Endothelial cell of umbilical vein (primary cell): ENCODE data around the gene FAM20A. TPM values are rescaled to one million over a fixed set of nuclear protein-coding genes. Genes with fewer than 3 reads are reported as not detected.

ENCODE experiments used
- BruUV-seq: library from RNA; stranded (reverse); fragments of 400-500 nt; replicated peaks from 2 replicates; lab custom pipeline; 2021; lab: Mats Ljungman, UMichigan
- CTCF ChIA-PET: fragments of 300-600, 350-600 bp; sonication (Branson Sonifier 250); formaldehyde crosslinking; loops from one replicate; lab custom pipeline; 2021; ENCODE audit warnings: antibody characterized with exemption, inconsistent platforms; lab: Charles Lee
- POLR2A ChIA-PET: fragments of 300-600, 350-600 bp; sonication (Branson Sonifier 250); formaldehyde crosslinking; loops from one replicate; lab custom pipeline; 2021; ENCODE audit warnings: antibody characterized with exemption, inconsistent platforms; lab: Charles Lee
- DNase-seq: peaks from one replicate; pipeline ENCODE4 v3.0.0-alpha.2; 2011; ENCODE audit warnings: low read depth, low spot score
- FAIRE-seq: peaks from 2 replicates; lab custom pipeline; 2011; peaks lifted over from hg19 to GRCh38; lab: Jason Lieb, UNC
- H2AFZ ChIP-seq: 2 replicates; pipeline ENCODE4 v1.6.0; 2012; ENCODE audit warnings: low read depth, low read length, control low read depth, inconsistent platforms
- H3K27ac ChIP-seq: 2 replicates; pipeline ENCODE4 v1.5.1; 2011; ENCODE audit warnings: low read depth, mild to moderate bottlenecking, control low read depth, low read length, moderate library complexity; ENCODE audit not compliant: insufficient read depth
- H3K27me3 ChIP-seq, 2 experiments: 2 replicates each; pipeline versions ENCODE4 v1.6.0 to v1.6.1; 2011; ENCODE audit warnings: low read length in 2 of 2, mixed read lengths in 1 of 2; ENCODE audit not compliant: control insufficient read depth in 2 of 2, insufficient read depth in 2 of 2
- H3K36me3 ChIP-seq, 2 experiments: 2 replicates in 1 of 2; 3 replicates in 1 of 2; pipeline ENCODE4 v1.5.1; 2011; ENCODE audit warnings: low read length in 2 of 2, mild to moderate bottlenecking in 1 of 2, moderate library complexity in 1 of 2; ENCODE audit not compliant: control insufficient read depth in 2 of 2, insufficient read depth in 2 of 2; ENCODE audit errors: extremely low read depth in 1 of 2
- H3K4me1 ChIP-seq: 3 replicates; pipeline ENCODE4 v1.5.1; 2011; ENCODE audit warnings: mild to moderate bottlenecking, low read length; ENCODE audit not compliant: control insufficient read depth, insufficient read depth; ENCODE audit errors: extremely low read depth
- H3K4me2 ChIP-seq: 2 replicates; pipeline ENCODE4 v1.6.1; 2011; ENCODE audit warnings: low read length, control low read depth, mixed read lengths; ENCODE audit not compliant: insufficient read depth
- H3K4me3 ChIP-seq, 3 experiments: fragments of 200-600 bp in 1 of 3; sonication (generic), shearing (Covaris generic) in 1 of 3; replicated peaks in 1 of 3; 2 replicates each; pipeline ENCODE4 v1.5.1; 2011 to 2016; ENCODE audit warnings: control low read depth in 3 of 3, low read length in 3 of 3, mild to moderate bottlenecking in 2 of 3, inconsistent platforms in 1 of 3, low read depth in 1 of 3, moderate library complexity in 1 of 3; ENCODE audit not compliant: insufficient read depth in 1 of 3
- H3K79me2 ChIP-seq: 2 replicates; pipeline ENCODE4 v1.6.0; 2012; ENCODE audit warnings: low read length, inconsistent platforms; ENCODE audit not compliant: control insufficient read depth, insufficient read depth
- H3K9ac ChIP-seq: replicated peaks from 2 replicates; pipeline ENCODE3; 2011; ENCODE audit warnings: low read length, control low read depth; ENCODE audit not compliant: insufficient read depth; ENCODE audit errors: extremely low read depth
- H3K9me1 ChIP-seq: replicated peaks from 3 replicates; pipeline ENCODE4 v1.6.0; 2011; ENCODE audit warnings: mild to moderate bottlenecking, low read length; ENCODE audit not compliant: control insufficient read depth, insufficient read depth; ENCODE audit errors: extremely low read depth
- H3K9me3 ChIP-seq: replicated peaks from 2 replicates; pipeline ENCODE4 v1.5.1; 2012; ENCODE audit warnings: low read length, inconsistent platforms; ENCODE audit not compliant: control insufficient read depth, insufficient read depth
- H4K20me1 ChIP-seq: replicated peaks from 2 replicates; pipeline ENCODE3; 2011; ENCODE audit warnings: mild to moderate bottlenecking, low read length; ENCODE audit not compliant: control insufficient read depth, insufficient read depth; ENCODE audit errors: extremely low read depth
- EZH2 ChIP-seq: IDR thresholded peaks from 2 replicates; pipeline ENCODE4 v1.6.1; 2012; ENCODE audit warnings: borderline replicate concordance, low read depth, mild to moderate bottlenecking, moderate library complexity, low read length, inconsistent platforms; ENCODE audit not compliant: severe bottlenecking
- FOS ChIP-seq: IDR thresholded peaks from 2 replicates; pipeline ENCODE4 v1.6.1; 2011; ENCODE audit warnings: mild to moderate bottlenecking, low read length, moderate library complexity, borderline replicate concordance; ENCODE audit not compliant: insufficient read depth
- GATA2 ChIP-seq: IDR thresholded peaks from 2 replicates; pipeline ENCODE4 v1.7.0; 2011; ENCODE audit warnings: low read depth, mild to moderate bottlenecking, moderate library complexity, mixed read lengths, low read length; ENCODE audit not compliant: insufficient read length, insufficient read depth
- JUN ChIP-seq: IDR thresholded peaks from 2 replicates; pipeline ENCODE4 v1.6.1; 2011; ENCODE audit warnings: borderline replicate concordance, low read depth; ENCODE audit not compliant: insufficient read length, insufficient read depth
- MYC ChIP-seq: IDR thresholded peaks from one replicate; pipeline ENCODE4 v1.6.1; 2011; ENCODE audit warnings: mild to moderate bottlenecking, low read depth, low read length
- POLR2A ChIP-seq: IDR thresholded peaks from 2 replicates; pipeline ENCODE4 v1.6.1; 2012; ENCODE audit warnings: low read depth, mild to moderate bottlenecking, control low read depth, low read length
- POLR2AphosphoS5 ChIP-seq: IDR thresholded peaks from 2 replicates; pipeline ENCODE4 v1.6.1; 2012; ENCODE audit warnings: low read depth, mild to moderate bottlenecking, control low read depth, low read length, moderate library complexity; ENCODE audit not compliant: insufficient read depth
- dilution Hi-C: fragments of 300-500 bp; cut with MboI; formaldehyde crosslinking; loops from one replicate; pipeline ENCODE4 v1.15.0; 2019; ENCODE audit warnings: low sequenced_read_pairs; ENCODE audit not compliant: extremely low pct_ligation_motif_present
- intact Hi-C: fragments of 100-400 bp; cut with micrococcal nuclease; formaldehyde crosslinking; loops from one replicate; pipeline ENCODE4 v1.10.0; 2022
- polyA plus RNA-seq, 4 experiments: library from polyadenylated mRNA; depleted of rRNA in 3 of 4; stranded (reverse) in 3 of 4; unstranded in 1 of 4; fragments of >200 nt; gene quantifications; 2 replicates each; pipeline versions ENCODE4 v1.2.1 to v1.2.3, GENCODE V29; 2011 to 2012; ENCODE audit warnings: missing spikeins in 1 of 4
- total RNA-seq: library from RNA; stranded (reverse); gene quantifications from 2 replicates; pipeline ENCODE4 v1.2.3, GENCODE V29; 2021
- TF ChIP-seq, protein P1 (sequence below): IDR thresholded peaks from 2 replicates; pipeline ENCODE4 v1.6.1; 2011; ENCODE audit not compliant: insufficient read depth, insufficient read length
- TF ChIP-seq, protein P2 (sequence below), 2 donors: IDR thresholded peaks; 1 replicate in 1 of 2; 2 replicates in 1 of 2; pipeline ENCODE4 v1.5.1; 2011; ENCODE audit warnings: low read length in 2 of 2, mild to moderate bottlenecking in 2 of 2, moderate library complexity in 2 of 2, control low read depth in 1 of 2, inconsistent platforms in 1 of 2, low read depth in 1 of 2; ENCODE audit not compliant: insufficient read depth in 1 of 2; ENCODE audit errors: extremely low read depth in 1 of 2

FAM20A gene
- total and polyA plus RNA-seq, 2 donors (not counting 3 experiments of a cell fraction or from before 2014, with no cell fraction given) = not detected

DNA sequence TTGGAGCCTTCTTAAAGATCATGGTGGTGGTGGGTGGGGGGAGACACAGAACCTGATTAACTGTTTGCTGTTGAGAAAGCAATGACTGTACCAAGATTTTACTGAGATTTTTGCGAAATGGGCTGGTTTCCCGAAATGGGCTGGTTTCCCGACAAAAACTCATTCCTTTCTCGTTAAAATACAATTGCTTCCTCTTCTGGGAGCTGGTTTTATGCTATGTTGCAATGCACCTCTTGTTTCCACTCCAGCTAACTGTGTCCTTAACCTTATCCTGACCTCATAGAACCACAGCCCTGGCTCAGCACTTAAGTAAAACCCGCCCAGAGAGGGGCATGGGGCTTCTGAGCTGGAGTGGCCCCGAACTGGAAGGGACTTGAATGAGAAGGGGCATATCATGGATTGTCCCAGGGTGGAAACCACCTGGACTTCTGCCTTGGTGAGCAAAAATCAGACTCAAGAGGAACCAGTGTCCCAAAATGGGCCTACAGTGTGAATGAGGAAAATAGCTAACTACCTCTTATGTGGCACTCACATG is 20.9 kb downstream of the FAM20A start:
- intact Hi-C loops = no loop called here
- no peak overlapping the region for H3K4me2 ChIP-seq
- dilution Hi-C loops = no loop called here
- no peak overlapping the region for H3K4me3 ChIP-seq
- BruUV-seq = no TSS peak
- TF ChIP-seq POLR2AphosphoS5 (no peak), FOS (no peak), JUN (no peak), EZH2 (no peak), MYC (no peak), GATA2 (no peak), POLR2A (no peak)
- TF ChIP-seq, protein P1, sequence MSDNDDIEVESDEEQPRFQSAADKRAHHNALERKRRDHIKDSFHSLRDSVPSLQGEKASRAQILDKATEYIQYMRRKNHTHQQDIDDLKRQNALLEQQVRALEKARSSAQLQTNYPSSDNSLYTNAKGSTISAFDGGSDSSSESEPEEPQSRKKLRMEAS = no peak
- TF ChIP-seq, protein P2, sequence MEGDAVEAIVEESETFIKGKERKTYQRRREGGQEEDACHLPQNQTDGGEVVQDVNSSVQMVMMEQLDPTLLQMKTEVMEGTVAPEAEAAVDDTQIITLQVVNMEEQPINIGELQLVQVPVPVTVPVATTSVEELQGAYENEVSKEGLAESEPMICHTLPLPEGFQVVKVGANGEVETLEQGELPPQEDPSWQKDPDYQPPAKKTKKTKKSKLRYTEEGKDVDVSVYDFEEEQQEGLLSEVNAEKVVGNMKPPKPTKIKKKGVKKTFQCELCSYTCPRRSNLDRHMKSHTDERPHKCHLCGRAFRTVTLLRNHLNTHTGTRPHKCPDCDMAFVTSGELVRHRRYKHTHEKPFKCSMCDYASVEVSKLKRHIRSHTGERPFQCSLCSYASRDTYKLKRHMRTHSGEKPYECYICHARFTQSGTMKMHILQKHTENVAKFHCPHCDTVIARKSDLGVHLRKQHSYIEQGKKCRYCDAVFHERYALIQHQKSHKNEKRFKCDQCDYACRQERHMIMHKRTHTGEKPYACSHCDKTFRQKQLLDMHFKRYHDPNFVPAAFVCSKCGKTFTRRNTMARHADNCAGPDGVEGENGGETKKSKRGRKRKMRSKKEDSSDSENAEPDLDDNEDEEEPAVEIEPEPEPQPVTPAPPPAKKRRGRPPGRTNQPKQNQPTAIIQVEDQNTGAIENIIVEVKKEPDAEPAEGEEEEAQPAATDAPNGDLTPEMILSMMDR (IDR thresholded peaks at IDR 0.05; ENCODE audit: extremely low read depth in 1 of 2, insufficient read depth in 1 of 2, low read depth in 1 of 2, low read length in 2 of 2) = no peak
- H3K4me1 ChIP-seq = no peaks in the 10 kb centered on the region
- peaks cover 4 to 8% of the 10 kb centered on the region in 2 experiments for H3K27me3 ChIP-seq
- H3K79me2 ChIP-seq = no peaks in the 10 kb centered on the region
- H4K20me1 ChIP-seq = no peaks in the 10 kb centered on the region
- FAIRE-seq (no peak), DNase-seq (no peak)
- CTCF ChIA-PET = no interaction called here
- POLR2A ChIA-PET = no interaction called here
- no peaks in the 10 kb centered on the region for H3K36me3 ChIP-seq
- H2AFZ ChIP-seq = no peak overlapping the region
- H3K9ac ChIP-seq = no peak overlapping the region
- no peaks in the 10 kb centered on the region for H3K9me3 ChIP-seq
- H3K27ac ChIP-seq = no peak overlapping the region
- no peaks in the 10 kb centered on the region for H3K9me1 ChIP-seq
